Measurements from ENCODE around the gene INPP5D.

DNA sequence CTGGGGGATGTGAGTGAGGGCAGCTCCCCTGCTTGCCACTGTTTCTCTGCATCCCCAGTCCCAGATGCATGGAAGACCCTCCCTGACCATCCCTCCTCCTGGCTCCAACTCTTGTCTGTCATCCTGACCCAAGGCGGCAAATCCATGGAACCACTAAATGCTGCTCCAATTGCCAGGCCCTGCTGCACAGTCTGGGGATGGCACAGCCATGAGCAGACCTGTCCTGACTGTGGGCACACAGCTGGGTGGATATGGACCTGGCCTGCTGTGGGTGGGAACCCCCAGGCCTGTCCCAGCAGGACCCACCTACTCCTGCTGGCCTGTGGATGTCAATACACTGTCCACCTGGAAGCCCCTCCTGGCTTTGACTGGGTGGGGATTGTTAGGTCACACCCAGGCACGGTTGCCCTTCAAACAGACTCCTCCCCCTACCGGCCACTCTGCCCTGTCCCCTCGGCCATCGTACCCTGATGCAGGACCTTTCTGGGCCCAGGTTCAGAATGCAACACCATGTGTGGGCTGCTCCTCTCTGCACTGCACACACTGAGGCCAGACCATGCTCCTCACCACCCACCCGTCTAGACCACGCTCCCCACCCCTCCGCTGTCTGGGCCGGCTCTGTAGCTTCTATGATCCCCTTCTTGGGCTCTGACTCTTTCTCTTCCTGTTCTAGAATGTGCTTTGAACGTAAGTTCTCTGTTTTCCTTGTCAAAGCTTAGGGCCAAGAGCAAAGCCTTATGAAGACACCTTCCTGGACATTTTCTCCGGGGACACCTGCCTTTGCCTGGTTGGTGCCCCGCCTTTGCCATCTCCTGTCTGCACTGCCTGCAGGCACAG lies 57.9 kb downstream of the INPP5D start:
- TF ChIP-seq YY1 (IDR thresholded peaks at IDR 0.05) (no peak), GABPA (IDR thresholded peaks at IDR 0.05 in 1 of 2, conservative IDR thresholded peaks at IDR 0.05 in 1 of 2) (no peak), JUND (IDR thresholded peaks at IDR 0.05) (no peak), HNF4A (conservative IDR thresholded peaks at IDR 0.05) (no peak), EGR1 (IDR thresholded peaks at IDR 0.05; ENCODE audit: low read depth in 2 of 2) (no peak)
- TF ChIP-seq, protein P1, sequence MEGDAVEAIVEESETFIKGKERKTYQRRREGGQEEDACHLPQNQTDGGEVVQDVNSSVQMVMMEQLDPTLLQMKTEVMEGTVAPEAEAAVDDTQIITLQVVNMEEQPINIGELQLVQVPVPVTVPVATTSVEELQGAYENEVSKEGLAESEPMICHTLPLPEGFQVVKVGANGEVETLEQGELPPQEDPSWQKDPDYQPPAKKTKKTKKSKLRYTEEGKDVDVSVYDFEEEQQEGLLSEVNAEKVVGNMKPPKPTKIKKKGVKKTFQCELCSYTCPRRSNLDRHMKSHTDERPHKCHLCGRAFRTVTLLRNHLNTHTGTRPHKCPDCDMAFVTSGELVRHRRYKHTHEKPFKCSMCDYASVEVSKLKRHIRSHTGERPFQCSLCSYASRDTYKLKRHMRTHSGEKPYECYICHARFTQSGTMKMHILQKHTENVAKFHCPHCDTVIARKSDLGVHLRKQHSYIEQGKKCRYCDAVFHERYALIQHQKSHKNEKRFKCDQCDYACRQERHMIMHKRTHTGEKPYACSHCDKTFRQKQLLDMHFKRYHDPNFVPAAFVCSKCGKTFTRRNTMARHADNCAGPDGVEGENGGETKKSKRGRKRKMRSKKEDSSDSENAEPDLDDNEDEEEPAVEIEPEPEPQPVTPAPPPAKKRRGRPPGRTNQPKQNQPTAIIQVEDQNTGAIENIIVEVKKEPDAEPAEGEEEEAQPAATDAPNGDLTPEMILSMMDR (IDR thresholded peaks at IDR 0.05; ENCODE audit: low read depth, low read length, missing input control): no peak
- TF ChIP-seq, protein P2, sequence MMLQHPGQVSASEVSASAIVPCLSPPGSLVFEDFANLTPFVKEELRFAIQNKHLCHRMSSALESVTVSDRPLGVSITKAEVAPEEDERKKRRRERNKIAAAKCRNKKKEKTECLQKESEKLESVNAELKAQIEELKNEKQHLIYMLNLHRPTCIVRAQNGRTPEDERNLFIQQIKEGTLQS (IDR thresholded peaks at IDR 0.05): no peak
- TF ChIP-seq, protein P3, sequence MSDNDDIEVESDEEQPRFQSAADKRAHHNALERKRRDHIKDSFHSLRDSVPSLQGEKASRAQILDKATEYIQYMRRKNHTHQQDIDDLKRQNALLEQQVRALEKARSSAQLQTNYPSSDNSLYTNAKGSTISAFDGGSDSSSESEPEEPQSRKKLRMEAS (IDR thresholded peaks at IDR 0.05): no peak
- TF ChIP-seq, protein P4, sequence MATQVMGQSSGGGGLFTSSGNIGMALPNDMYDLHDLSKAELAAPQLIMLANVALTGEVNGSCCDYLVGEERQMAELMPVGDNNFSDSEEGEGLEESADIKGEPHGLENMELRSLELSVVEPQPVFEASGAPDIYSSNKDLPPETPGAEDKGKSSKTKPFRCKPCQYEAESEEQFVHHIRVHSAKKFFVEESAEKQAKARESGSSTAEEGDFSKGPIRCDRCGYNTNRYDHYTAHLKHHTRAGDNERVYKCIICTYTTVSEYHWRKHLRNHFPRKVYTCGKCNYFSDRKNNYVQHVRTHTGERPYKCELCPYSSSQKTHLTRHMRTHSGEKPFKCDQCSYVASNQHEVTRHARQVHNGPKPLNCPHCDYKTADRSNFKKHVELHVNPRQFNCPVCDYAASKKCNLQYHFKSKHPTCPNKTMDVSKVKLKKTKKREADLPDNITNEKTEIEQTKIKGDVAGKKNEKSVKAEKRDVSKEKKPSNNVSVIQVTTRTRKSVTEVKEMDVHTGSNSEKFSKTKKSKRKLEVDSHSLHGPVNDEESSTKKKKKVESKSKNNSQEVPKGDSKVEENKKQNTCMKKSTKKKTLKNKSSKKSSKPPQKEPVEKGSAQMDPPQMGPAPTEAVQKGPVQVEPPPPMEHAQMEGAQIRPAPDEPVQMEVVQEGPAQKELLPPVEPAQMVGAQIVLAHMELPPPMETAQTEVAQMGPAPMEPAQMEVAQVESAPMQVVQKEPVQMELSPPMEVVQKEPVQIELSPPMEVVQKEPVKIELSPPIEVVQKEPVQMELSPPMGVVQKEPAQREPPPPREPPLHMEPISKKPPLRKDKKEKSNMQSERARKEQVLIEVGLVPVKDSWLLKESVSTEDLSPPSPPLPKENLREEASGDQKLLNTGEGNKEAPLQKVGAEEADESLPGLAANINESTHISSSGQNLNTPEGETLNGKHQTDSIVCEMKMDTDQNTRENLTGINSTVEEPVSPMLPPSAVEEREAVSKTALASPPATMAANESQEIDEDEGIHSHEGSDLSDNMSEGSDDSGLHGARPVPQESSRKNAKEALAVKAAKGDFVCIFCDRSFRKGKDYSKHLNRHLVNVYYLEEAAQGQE (IDR thresholded peaks at IDR 0.05): no peak

Measured in liver (tissue), 3 donors.